ENCODE data around the gene CHST1. TPM values are rescaled to one million over a fixed set of nuclear protein-coding genes. Genes with fewer than 3 reads are reported as not detected.

Gene CHST1
- total and polyA plus RNA-seq, 10 of the 15 experiments (the other 5 are each of a cell fraction or from before 2014, with no cell fraction given), result not detected

- no peak for TF ChIP-seq MEF2B (IDR thresholded peaks at IDR 0.05; ENCODE audit: partially characterized antibody, poor library complexity, severe bottlenecking)
- TF ChIP-seq POLR2AphosphoS2 (IDR thresholded peaks at IDR 0.05; ENCODE audit: low read depth, low read length), result no peak
- no peak for TF ChIP-seq ZNF384 (IDR thresholded peaks at IDR 0.05; ENCODE audit: borderline replicate concordance, low read depth, low read length)
- no peak for TF ChIP-seq NFYB (IDR thresholded peaks at IDR 0.05; ENCODE audit: insufficient read depth, low read depth, low read length)
These were observed 56.1 kb downstream of the CHST1 start (continued) for GRCh38 chr11:45609337-45609736.

- DNase-seq (ENCODE audit: low read depth, low spot score) (no peak), FAIRE-seq (no peak), ATAC-seq (no peak)
- no TSS peak for BruUV-seq (replicated peaks)
- ChIA-PET CTCF (interaction anchor here (0.6 to 0.7 kb wide), 2 partner anchors 10 to 126 kb away, joined by 3 read pairs; no protein-coding TSS in a partner anchor), SMC1A (ENCODE audit: uncharacterized antibody, unreplicated experiment) (no interaction called here), POLR2A (no interaction called here), RAD21 (ENCODE audit: unreplicated experiment) (no interaction called here)
- intact Hi-C loops (cut with micrococcal nuclease; ENCODE audit: unreplicated experiment) (no loop called here), in situ Hi-C loops (cut with MboI) (no loop called here)
- H3K27ac ChIP-seq (ENCODE audit: control insufficient read depth, insufficient read depth), result no peak overlapping the region
- no peaks in the 10 kb centered on the region for H3K9me3 ChIP-seq (replicated peaks; ENCODE audit: control insufficient read depth, insufficient read depth, low read length)
- no peaks in the 10 kb centered on the region for H3K79me2 ChIP-seq (ENCODE audit: control insufficient read depth, insufficient read depth, low read length)
- H3K9ac ChIP-seq (ENCODE audit: control insufficient read depth, insufficient read depth, low read length), result no peak overlapping the region
- peaks cover 0 to 1% of the 10 kb centered on the region in 2 experiments; a peak in 1 of 4 replicates for H3K27me3 ChIP-seq (replicated peaks in 1 of 2; ENCODE audit: control insufficient read depth in 2 of 2, insufficient read depth in 2 of 2, low read length in 1 of 2)
- no peaks in the 10 kb centered on the region for H3K4me1 ChIP-seq (ENCODE audit: control insufficient read depth, insufficient read depth, low read length)
- TF ChIP-seq ZBTB40 (IDR thresholded peaks at IDR 0.05; ENCODE audit: borderline replicate concordance), result no peak
- TF ChIP-seq ASH2L (IDR thresholded peaks at IDR 0.05; ENCODE audit: borderline replicate concordance, low read depth), result no peak
- TF ChIP-seq ETV6 (conservative IDR thresholded peaks at IDR 0.05 in 1 of 2, IDR thresholded peaks at IDR 0.05 in 1 of 2; ENCODE audit: borderline replicate concordance in 1 of 2, low read depth in 1 of 2), result no peak
- TF ChIP-seq GABPA (IDR thresholded peaks at IDR 0.05; ENCODE audit: low read depth), result no peak
- TF ChIP-seq ZZZ3 (IDR thresholded peaks at IDR 0.05; ENCODE audit: control insufficient read depth, insufficient read length, low read depth), result no peak
- no peak overlapping the region for H3K4me2 ChIP-seq (ENCODE audit: control insufficient read depth, insufficient read depth)
- no peaks in the 10 kb centered on the region; the same call in 1 of the 2 replicates for H4K20me1 ChIP-seq (ENCODE audit: control insufficient read depth, insufficient read depth)
- H3K36me3 ChIP-seq (ENCODE audit: control insufficient read depth in 2 of 2, insufficient read depth in 2 of 2, low read length in 1 of 2), result no peaks in the 10 kb centered on the region
- WGBS (ENCODE audit: insufficient coverage, insufficient replicate concordance, low lambda C conversion rate, missing lambda C conversion rate), result 23% methylated on average over 5 of the region's 5 CpGs
- H3K4me3 ChIP-seq, result no peak overlapping the region
- no peak overlapping the region for H2AFZ ChIP-seq (ENCODE audit: control insufficient read depth, low read depth, low read length)
These were observed 57.4 kb downstream of the CHST1 start for GRCh38 chr11:45607995-45608394.
